Sciatic nerve (tissue), 2 donors: Measurements from ENCODE around the gene SLC25A24. TPM values are rescaled to one million over a fixed set of nuclear protein-coding genes. Genes with fewer than 3 reads are reported as not detected.
"Not testable (repeated sequence)": the region's sequence is repeated elsewhere in the genome, so short reads cannot be mapped to it uniquely, and the experiment has no call there.

ENCODE experiments used
- ATAC-seq: fragments of 200-7000 bp; cut with Tn5 transposase; one replicate; pipeline ENCODE4 v1.9.1; 2020; ENCODE audit warnings: mild to moderate bottlenecking, moderate library complexity
- DNase-seq: peaks from one replicate; pipeline ENCODE4 v3.0.0-alpha.2; 2020; ENCODE audit warnings: low spot score
- intact Hi-C: fragments of 100-400 bp; cut with DNase I; formaldehyde crosslinking; loops from one replicate; pipeline ENCODE4 v1.14.2; 2022
- total RNA-seq: library from RNA; stranded (reverse); fragmentation: NEBNext Ultra II Directional; extraction: Animal tissue kit (Norgen Biotek cat#: 25700); gene quantifications from one replicate; pipeline ENCODE4 v1.2.1, GENCODE V29; 2021
- donor health status: DM: no; HTN: no; CAD: no.
- donor health status: DM: no; HTN: no; CAD: no.

Gene SLC25A24
- total RNA-seq, 1 donor from 2014 or later: 25.8 TPM

- intact Hi-C loops, DNase-seq, ATAC-seq: not testable (repeated sequence)
Observed at GRCh38 chr1:108203582-108203981, 3.4 kb upstream of the SLC25A24 start.

DNA sequence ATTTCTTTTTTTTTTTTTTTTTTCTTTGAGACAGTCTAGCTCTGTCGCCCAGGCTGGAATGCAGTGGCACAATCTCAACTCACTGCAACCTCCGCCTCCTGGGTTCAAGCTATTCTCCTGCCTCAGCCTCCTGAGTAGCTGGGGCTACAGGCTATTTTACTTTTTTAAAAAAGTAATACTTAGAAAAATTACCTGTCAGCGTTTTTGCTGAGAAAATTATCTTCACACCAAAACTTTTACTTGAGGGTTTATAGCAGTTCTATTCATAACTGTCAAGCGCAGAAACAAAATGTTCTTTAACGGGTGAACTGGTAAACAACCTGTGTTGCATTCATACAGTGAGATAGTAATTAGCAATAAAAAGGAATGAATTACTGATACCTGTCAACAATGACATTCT is 1.5 kb upstream of the SLC25A24 start:
- no peak for ATAC-seq
- intact Hi-C loops: no loop called here

DNA sequence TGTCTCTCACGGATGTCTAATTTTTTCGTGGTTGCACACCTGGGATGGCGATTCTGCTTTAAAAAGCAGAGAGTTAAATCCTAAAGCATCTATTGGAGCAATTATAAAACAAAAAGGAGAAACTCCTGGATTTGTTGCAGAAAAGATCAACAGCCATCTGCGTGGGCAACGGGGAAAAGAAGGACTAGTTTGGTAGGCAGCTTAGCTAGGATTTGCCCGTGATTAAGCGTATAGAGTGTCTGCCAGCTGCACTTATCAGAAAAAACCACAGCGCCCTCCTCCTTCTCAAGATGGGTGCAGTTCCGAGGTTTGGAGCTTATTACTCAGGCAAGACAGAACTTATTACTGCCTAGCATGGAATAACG is 526 bp upstream of the SLC25A24 start:
- DNase-seq (no peak), ATAC-seq (peak; percentile 78)
- intact Hi-C loops: no loop called here

More for the DNA sequence above, 1.5 kb upstream of the SLC25A24 start:
- DNase-seq: no peak

DNA sequence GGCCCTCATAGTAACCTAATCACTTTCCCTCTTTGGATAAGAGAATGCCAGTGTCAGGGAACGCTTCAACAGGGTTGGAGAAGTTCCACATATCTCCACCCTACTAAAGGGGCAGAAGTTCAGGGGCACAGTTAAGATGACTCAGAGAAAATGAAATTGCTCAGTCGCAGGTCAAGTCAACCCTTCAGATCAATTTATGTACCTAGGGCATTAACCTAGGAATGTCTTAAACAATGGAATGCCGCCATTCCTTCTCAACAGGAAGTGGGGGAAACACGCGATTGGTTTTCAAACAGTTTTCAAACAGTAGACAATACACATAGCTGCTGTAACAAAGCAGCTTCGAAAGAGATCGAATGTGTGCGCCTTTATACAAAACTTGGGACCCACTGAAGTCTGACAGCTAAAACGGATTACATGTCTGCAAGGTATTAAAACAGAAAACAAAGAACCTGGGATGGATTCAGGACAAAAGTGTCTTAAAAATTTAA is 897 bp downstream of the SLC25A24 start:
- intact Hi-C loops: no loop called here
- ATAC-seq (peak; percentile 29), DNase-seq (no peak)

- peak; percentile 42 for ATAC-seq
- intact Hi-C loops: no loop called here
Observed at GRCh38 chr1:108194051-108194450, 6.1 kb downstream of the SLC25A24 start.

DNA sequence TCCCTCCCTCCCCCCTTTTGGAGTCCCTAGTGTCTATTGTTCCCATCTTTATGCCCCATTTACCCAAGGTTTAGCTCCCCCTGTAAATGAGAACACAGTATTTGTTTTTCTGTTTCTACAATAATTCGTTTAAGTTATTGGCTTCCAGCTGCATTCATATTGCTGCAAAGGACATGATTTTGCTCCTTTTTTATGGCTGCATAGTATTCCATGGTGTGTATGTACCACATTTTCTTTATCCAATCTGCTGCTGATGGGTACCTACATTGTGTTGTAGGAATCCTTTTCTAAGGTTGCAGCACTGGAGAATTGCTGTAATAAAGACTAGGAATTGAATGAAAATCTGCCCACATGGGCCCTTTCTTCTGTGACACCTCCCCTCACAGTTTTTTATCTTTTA is 6.8 kb downstream of the SLC25A24 start:
- ATAC-seq (no peak), DNase-seq (no peak)
- intact Hi-C loops: no loop called here

More at GRCh38 chr1:108194051-108194450, 6.1 kb downstream of the SLC25A24 start:
- DNase-seq: no peak

DNA sequence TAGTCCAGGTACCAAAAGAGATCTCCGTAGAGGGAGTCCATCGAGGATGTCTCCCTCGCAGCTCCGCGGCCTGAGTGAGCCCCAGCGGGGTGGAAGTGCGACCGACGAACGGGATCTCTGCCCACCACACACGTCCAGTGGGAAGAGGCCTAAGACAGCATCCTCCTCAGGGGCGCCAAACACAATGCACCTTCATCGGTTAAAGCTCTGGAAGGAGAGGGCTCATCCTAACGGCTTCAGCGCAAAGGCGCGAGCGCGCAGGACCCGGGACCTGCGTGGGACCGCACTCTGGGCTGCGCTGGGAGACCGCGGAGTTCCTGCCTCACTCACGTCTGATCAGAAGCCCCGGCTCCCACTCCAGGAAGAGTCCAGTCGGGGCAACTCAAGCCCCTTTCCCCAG is 7.6 kb downstream of the SLC25A24 start:
- intact Hi-C loops: no loop called here
- DNase-seq (no peak), ATAC-seq (no peak)

DNA sequence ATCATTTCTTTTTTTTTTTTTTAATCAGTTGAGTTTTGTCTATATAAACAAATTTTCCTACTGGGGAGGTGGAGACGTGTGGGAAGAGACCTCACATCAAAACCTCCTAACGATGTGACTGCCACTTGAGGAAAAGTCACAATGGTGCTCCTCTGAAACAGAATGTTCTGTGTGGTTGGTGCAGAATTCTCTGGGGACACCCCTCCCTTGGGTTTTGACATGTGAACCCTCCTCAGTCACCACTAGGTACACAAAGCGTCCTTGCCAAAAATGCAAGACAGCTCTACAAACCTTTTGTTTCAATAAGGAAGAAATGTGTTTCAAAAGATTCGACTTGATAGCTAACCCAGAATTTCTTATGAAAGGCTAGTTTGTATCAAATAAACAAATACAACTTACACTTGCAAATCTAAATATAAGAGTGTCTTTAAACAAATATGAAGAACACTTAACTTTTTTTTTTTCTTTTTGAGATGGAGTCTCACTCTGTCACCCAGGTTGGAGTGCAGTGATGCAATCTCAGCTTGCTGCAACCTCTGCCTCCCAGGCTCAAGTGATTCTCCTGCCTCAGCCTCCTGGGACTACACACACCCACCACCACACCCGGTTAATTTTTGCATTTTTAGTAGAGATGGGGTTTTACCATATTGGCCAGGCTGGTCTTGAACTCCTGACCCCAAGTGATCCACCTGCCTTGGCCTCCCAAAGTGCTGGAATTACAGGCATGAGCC is 9.3 kb downstream of the SLC25A24 start:
- intact Hi-C loops: no loop called here
- no peak for ATAC-seq

DNA sequence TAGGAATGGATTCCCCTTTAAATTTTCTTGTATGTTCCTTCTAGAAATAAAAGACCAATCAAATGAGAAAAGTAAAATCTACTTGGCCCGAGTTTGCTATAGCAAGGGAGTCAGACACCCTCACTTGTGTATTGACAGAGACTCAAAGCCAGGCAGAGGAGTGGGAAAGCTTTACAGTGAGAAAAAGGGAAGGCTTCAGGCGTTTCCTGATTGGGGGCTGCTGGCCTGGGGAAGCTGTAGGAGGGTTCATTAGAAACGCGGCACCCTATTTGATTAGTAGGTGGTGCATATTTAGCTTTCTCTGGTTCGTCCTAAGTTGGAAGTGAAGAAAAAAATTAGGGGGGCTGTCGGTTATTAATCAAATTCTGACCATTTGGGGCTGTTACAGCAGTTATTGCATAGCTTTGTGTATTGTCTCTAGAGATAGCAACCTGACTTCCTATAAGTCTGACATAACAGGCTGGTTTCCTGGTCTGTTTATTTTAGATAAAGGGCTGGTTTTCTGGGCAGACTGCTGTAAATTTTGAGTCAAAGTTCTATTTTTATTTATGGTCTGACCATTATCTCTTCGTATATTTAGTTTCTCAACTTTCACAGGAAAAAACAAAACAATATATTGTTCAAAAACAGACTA is 10.0 kb downstream of the SLC25A24 start:
- intact Hi-C loops: no loop called here
- DNase-seq (no peak), ATAC-seq (no peak)

More for the DNA sequence above, 9.3 kb downstream of the SLC25A24 start:
- no peak for DNase-seq

GRCh38 chr1:108188801-108189200 is 11.3 kb downstream of the SLC25A24 start:
- DNase-seq (no peak), ATAC-seq (no peak)
- intact Hi-C loops: no loop called here

DNA sequence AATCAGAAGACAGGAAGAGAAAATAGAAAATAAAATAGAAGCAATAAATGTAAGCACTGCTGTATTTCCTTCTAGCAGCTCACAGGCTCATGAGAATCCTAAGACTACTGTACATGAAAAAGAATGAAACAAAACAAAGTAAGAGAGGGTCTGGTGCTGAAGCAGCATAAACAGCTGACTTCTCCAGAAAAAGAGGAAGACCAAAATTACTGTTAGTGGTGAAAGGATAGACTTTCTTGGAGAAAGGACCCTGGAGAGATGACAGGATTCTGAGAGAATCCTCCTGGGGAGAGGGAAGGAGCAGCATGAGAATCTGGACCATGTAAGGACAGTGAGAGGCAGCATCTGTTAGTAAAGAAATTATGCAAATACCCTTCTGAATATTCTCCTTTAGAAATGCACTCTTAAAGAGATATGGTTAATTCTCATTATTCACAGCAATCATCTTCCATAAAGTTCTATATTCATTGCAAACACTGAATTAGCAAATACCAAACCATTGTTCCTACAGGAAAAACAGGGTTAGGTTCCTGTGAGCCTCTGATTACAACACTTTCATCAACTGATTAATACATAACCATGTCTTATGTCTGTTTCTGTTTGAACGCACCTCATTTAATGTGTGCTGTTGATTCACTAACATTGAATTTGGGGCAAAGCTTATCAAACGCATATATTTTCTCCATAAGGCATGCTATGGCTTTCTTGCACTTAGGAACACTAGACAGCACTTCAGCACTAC is 17.0 kb downstream of the SLC25A24 start:
- DNase-seq (no peak), ATAC-seq (no peak)
- intact Hi-C loops: no loop called here

- DNase-seq: no peak
- no peak for ATAC-seq
- intact Hi-C loops: no loop called here
Observed at GRCh38 chr1:108179018-108179417, 21.1 kb downstream of the SLC25A24 start.

- DNase-seq, ATAC-seq, intact Hi-C loops: not testable (repeated sequence)
Observed at GRCh38 chr1:108162409-108162808, 37.7 kb downstream of the SLC25A24 start.

DNA sequence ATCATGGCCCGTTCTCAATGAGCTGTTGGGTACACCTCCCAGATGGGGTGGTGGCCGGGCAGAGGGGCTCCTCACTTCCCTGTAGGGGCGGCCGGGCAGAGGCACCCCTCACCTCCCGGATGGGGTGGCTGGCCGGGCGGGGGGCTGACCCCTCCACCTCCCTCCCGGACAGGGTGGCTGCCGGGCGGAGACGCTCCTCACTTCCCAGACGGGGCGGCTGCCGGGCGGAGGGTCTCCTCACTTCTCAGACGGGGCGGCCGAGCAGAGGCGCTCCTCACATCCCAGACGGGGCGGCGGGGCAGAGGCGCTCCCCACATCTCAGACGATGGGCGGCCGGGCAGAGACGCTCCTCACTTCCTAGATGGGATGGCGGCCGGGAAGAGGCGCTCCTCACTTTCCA is 40.2 kb downstream of the SLC25A24 start:
- DNase-seq, intact Hi-C loops, ATAC-seq: not testable (repeated sequence)

GRCh38 chr1:108158893-108159453 is 41.2 kb downstream of the SLC25A24 start:
- DNase-seq: no peak
- intact Hi-C loops: no loop called here

DNA sequence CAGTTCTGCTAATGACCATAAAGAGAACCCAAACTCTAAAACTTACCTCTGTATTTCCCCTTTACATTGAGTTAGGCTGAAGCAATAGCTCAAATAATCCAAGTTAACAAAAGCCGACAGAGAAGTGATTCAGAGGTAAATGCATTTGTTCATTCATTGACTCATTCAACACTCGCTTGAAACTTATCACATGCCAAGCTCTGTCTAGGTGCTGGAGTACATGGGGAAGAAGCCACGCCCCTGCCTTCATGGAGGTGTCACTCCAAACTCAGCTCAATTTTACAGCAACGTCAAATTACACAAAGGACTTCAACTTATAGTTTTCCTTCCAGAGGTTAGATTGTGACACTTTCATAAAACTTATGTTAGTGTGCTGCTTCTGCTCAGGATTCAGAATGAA is 45.8 kb downstream of the SLC25A24 start:
- no peak for ATAC-seq

More at GRCh38 chr1:108158893-108159453, 41.2 kb downstream of the SLC25A24 start:
- no peak for ATAC-seq

GRCh38 chr1:108152782-108153222 is 47.3 kb downstream of the SLC25A24 start:
- intact Hi-C loops: no loop called here
- DNase-seq (no peak), ATAC-seq (no peak)

More for the DNA sequence above, 45.8 kb downstream of the SLC25A24 start:
- intact Hi-C loops: no loop called here
- DNase-seq: no peak

DNA sequence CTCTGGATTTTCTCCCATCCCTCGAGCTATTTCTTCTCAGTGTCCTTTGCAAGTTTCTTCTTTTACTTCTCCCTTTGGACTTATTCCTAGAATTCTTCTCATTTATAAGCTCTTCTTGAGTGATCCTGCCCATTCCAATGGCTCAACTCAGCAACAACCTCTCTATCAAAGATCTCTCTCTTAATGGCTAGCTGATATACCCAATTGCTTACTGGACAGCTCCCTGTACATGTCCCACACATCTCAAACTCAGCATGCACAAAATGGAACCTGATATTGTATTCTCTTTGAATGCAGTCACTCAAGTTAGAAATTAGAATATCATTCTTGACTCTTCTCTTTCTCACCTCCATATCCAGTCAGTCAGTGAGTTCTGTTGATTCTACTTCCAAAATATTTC is 48.6 kb downstream of the SLC25A24 start:
- intact Hi-C loops: no loop called here
- ATAC-seq: no peak
- DNase-seq: no peak

DNA sequence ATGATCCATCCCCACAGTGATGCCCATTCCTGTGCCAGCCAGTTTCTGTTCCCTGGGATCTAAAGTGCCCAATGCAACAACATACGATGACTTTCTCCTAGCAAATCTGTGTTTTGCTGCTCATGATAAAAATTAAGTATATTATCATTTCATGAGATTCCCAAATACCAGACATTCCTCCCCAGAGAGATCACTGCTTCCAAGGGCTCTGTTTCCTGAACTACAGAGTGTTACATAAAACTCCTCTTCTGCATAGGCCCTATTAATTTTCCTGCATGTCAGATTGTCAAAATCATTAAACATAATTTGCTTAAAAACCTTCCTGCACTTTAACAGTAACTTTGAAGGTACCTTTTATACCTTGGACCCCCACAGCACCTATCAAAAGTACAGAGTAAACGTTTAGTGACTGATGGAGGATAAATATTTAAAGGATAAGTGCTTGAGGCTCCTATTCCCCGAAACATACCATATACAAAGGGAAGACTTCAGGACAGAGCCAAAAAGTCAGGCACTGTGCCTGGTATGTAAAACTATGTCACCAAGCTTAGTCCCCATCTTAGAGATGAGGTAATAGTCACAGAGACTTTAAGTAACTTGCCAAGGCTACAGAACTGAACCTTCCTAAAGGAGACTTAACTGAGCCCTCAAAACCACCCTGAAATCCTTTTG is 50.2 kb downstream of the SLC25A24 start:
- DNase-seq: no peak
- intact Hi-C loops: no loop called here
- no peak for ATAC-seq
